GOT3 (cell line): ENCODE measurements around the gene NEGR1.
"Not testable (repeated sequence)": the region's sequence is repeated elsewhere in the genome, so short reads cannot be mapped to it uniquely, and the experiment has no call there.

Experiments
- DNase-seq: peaks from one replicate; lab custom pipeline; 2025; ENCODE audit warnings: mixed read lengths; lab: John Stamatoyannopoulos, UW

NEGR1 gene

GRCh38 chr1:71944006-71944405, 338.3 kb downstream of the NEGR1 start:
- no peak for DNase-seq

GRCh38 chr1:71940261-71940660, 342.1 kb downstream of the NEGR1 start:
- no peak for DNase-seq

- DNase-seq = no peak
Measured at GRCh38 chr1:71930511-71930910, 351.8 kb downstream of the NEGR1 start.

GRCh38 chr1:71921935-71922559, 360.3 kb downstream of the NEGR1 start:
- DNase-seq = no peak

GRCh38 chr1:71921204-71921603, 361.1 kb downstream of the NEGR1 start:
- no peak for DNase-seq

GRCh38 chr1:71920556-71920955, 361.8 kb downstream of the NEGR1 start:
- DNase-seq = no peak

GRCh38 chr1:71919811-71920509, 362.4 kb downstream of the NEGR1 start:
- DNase-seq = no peak

GRCh38 chr1:71918630-71919029, 363.7 kb downstream of the NEGR1 start:
- no peak for DNase-seq

- no peak for DNase-seq
Measured at GRCh38 chr1:71916894-71917293, 365.4 kb downstream of the NEGR1 start.

GRCh38 chr1:71914626-71915025, 367.7 kb downstream of the NEGR1 start:
- DNase-seq = no peak

- no peak for DNase-seq
Measured at GRCh38 chr1:71908871-71909390, 373.4 kb downstream of the NEGR1 start.

GRCh38 chr1:71908303-71908702, 374.0 kb downstream of the NEGR1 start:
- DNase-seq = no peak

GRCh38 chr1:71899881-71900280, 382.5 kb downstream of the NEGR1 start:
- no peak for DNase-seq

GRCh38 chr1:71888166-71888565, 394.2 kb downstream of the NEGR1 start:
- DNase-seq = not testable (repeated sequence)

GRCh38 chr1:71885171-71885570, 397.2 kb downstream of the NEGR1 start:
- no peak for DNase-seq

GRCh38 chr1:71882637-71883036, 399.7 kb downstream of the NEGR1 start:
- DNase-seq = no peak

GRCh38 chr1:71882226-71882625, 400.1 kb downstream of the NEGR1 start:
- no peak for DNase-seq

- DNase-seq = no peak
Measured at GRCh38 chr1:71881611-71882010, 400.7 kb downstream of the NEGR1 start.

- DNase-seq = no peak
Measured at GRCh38 chr1:71869326-71869725, 413.0 kb downstream of the NEGR1 start.

GRCh38 chr1:71862756-71863155, 419.6 kb downstream of the NEGR1 start:
- no peak for DNase-seq

GRCh38 chr1:71861022-71861421, 421.3 kb downstream of the NEGR1 start:
- DNase-seq = no peak

GRCh38 chr1:71859806-71860205, 422.5 kb downstream of the NEGR1 start:
- DNase-seq = no peak

GRCh38 chr1:71857862-71858261, 424.5 kb downstream of the NEGR1 start:
- DNase-seq = no peak

GRCh38 chr1:71853360-71853759, 429.0 kb downstream of the NEGR1 start:
- DNase-seq = no peak
